CD14-positive monocyte (primary cell): Measurements from ENCODE around the gene DSCAML1. TPM values are rescaled to one million over a fixed set of nuclear protein-coding genes. Genes with fewer than 3 reads are reported as not detected.

Source experiments
- DNase-seq, 3 donors: peaks; one replicate each; pipeline ENCODE4 v3.0.0-alpha.2; 2011 to 2022
- H2AFZ ChIP-seq: 2 replicates; pipeline ENCODE4 v1.6.0; 2012; ENCODE audit warnings: mild to moderate bottlenecking, low read depth, low read length, inconsistent platforms; ENCODE audit not compliant: insufficient read depth, poor library complexity, severe bottlenecking
- H3K27ac ChIP-seq, 2 donors: 1 replicate in 1 of 2; 2 replicates in 1 of 2; pipeline ENCODE4 v1.5.1; 2012 to 2013; ENCODE audit warnings: low read length in 2 of 2, control low read depth in 1 of 2, inconsistent platforms in 1 of 2, low read depth in 1 of 2, mild to moderate bottlenecking in 1 of 2
- H3K27me3 ChIP-seq, 2 donors: one replicate each; pipeline versions ENCODE4 v1.6.0 to v1.6.1; 2011 to 2013; ENCODE audit warnings: low read length in 2 of 2; ENCODE audit not compliant: control insufficient read depth in 2 of 2, insufficient read depth in 2 of 2
- H3K36me3 ChIP-seq, 2 donors: replicated peaks in 1 of 2; 1 replicate in 1 of 2; 2 replicates in 1 of 2; pipeline versions ENCODE4 v1.5.1 to v1.6.1; 2012 to 2013; ENCODE audit warnings: low read length in 2 of 2, control low read depth in 1 of 2, inconsistent platforms in 1 of 2, mild to moderate bottlenecking in 1 of 2; ENCODE audit not compliant: insufficient read depth in 2 of 2, control insufficient read depth in 1 of 2
- H3K4me1 ChIP-seq, 2 donors: 1 replicate in 1 of 2; 2 replicates in 1 of 2; pipeline versions ENCODE4 v1.5.1 to v1.6.1; 2012 to 2013; ENCODE audit warnings: low read length in 2 of 2, control low read depth in 1 of 2, inconsistent platforms in 1 of 2, mild to moderate bottlenecking in 1 of 2, moderate library complexity in 1 of 2; ENCODE audit not compliant: insufficient read depth in 2 of 2, control insufficient read depth in 1 of 2
- H3K4me2 ChIP-seq: replicated peaks from 2 replicates; pipeline ENCODE3; 2012; ENCODE audit warnings: low read length, moderate library complexity, mild to moderate bottlenecking; ENCODE audit not compliant: poor library complexity, severe bottlenecking; ENCODE audit errors: extremely low read depth
- H3K4me3 ChIP-seq, 3 experiments: fragments of 200-600 bp in 1 of 3; sonication (generic) in 1 of 3; replicated peaks in 1 of 3; 1 replicate in 2 of 3; 2 replicates in 1 of 3; pipeline ENCODE4 v1.5.1; 2011 to 2013; ENCODE audit warnings: low read length in 3 of 3, mild to moderate bottlenecking in 3 of 3, control low read depth in 2 of 3, low read depth in 2 of 3, inconsistent platforms in 1 of 3, moderate library complexity in 1 of 3
- H3K79me2 ChIP-seq: 2 replicates; pipeline ENCODE4 v1.6.0; 2012; ENCODE audit warnings: mild to moderate bottlenecking, control low read depth, inconsistent platforms, low read length, moderate library complexity; ENCODE audit not compliant: insufficient read depth
- H3K9ac ChIP-seq: 2 replicates; pipeline ENCODE4 v1.6.0; 2017; ENCODE audit warnings: low read length, mild to moderate bottlenecking; ENCODE audit not compliant: insufficient read depth, poor library complexity, severe bottlenecking
- H3K9me3 ChIP-seq, 2 donors: replicated peaks in 1 of 2; 1 replicate in 1 of 2; 2 replicates in 1 of 2; pipeline versions ENCODE4 v1.5.1 to v1.6.1; 2012 to 2013; ENCODE audit warnings: low read length in 2 of 2, control low read depth in 1 of 2; ENCODE audit not compliant: control insufficient read depth in 1 of 2, insufficient read depth in 1 of 2
- H4K20me1 ChIP-seq: 2 replicates; pipeline ENCODE4 v1.6.0; 2012; ENCODE audit warnings: mild to moderate bottlenecking, low read length, control low read depth, moderate library complexity; ENCODE audit not compliant: insufficient read depth
- H3K27ac Mint-ChIP-seq, 7 donors: one replicate each; pipeline ENCODE4 v1.8.0; 2020; ENCODE audit warnings: mild to moderate bottlenecking in 7 of 7, mixed read lengths in 7 of 7, moderate library complexity in 6 of 7, inconsistent platforms in 2 of 7
- H3K27me3 Mint-ChIP-seq, 3 donors: one replicate each; pipeline ENCODE4 v1.8.0; 2021 to 2022; ENCODE audit warnings: low read depth in 3 of 3, mild to moderate bottlenecking in 3 of 3, mixed read lengths in 3 of 3, moderate library complexity in 3 of 3, inconsistent platforms in 1 of 3
- H3K36me3 Mint-ChIP-seq, 2 donors: one replicate each; pipeline ENCODE4 v1.8.0; 2020; ENCODE audit warnings: mixed read lengths in 2 of 2, inconsistent platforms in 1 of 2, mild to moderate bottlenecking in 1 of 2
- H3K4me1 Mint-ChIP-seq: one replicate; pipeline ENCODE4 v1.8.0; 2020; ENCODE audit warnings: mild to moderate bottlenecking, mixed read lengths
- H3K4me3 Mint-ChIP-seq, 2 donors: one replicate each; pipeline ENCODE4 v1.8.0; 2020; ENCODE audit warnings: mild to moderate bottlenecking in 2 of 2, mixed read lengths in 2 of 2, moderate library complexity in 1 of 2
- H3K9me3 Mint-ChIP-seq, 7 donors: one replicate each; pipeline ENCODE4 v1.8.0; 2020 to 2022; ENCODE audit warnings: mixed read lengths in 7 of 7, mild to moderate bottlenecking in 6 of 7, moderate library complexity in 6 of 7, inconsistent platforms in 2 of 7
- CTCF ChIP-seq: fragments of 200-600 bp; IDR thresholded peaks from one replicate; pipeline ENCODE4 v1.8.0; 2022; ENCODE audit warnings: antibody characterized with exemption, mild to moderate bottlenecking
- WGBS: methylation state at CpG from one replicate; pipeline ENCODE4 v1.1.5; 2013; ENCODE audit warnings: missing lambda C conversion rate; ENCODE audit not compliant: insufficient coverage; 5-methylcytosine and 5-hydroxymethylcytosine counted together
- intact Hi-C, 2 donors: fragments of 100-400 bp; cut with micrococcal nuclease; formaldehyde crosslinking; loops; one replicate each; pipeline versions ENCODE4 v1.15.0 to v1.15.1; 2023
- polyA plus RNA-seq, 3 donors: library from polyadenylated mRNA; depleted of rRNA in 1 of 3; unstranded in 2 of 3; stranded (reverse) in 1 of 3; fragments of 300-500 nt in 2 of 3; fragments of >200 nt in 1 of 3; fragmentation: Illumina TruSeq in 2 of 3; gene quantifications; 1 replicate in 2 of 3; 2 replicates in 1 of 3; pipeline ENCODE4 v1.2.3, GENCODE V29; 2012 to 2021

DSCAML1 gene
- polyA plus RNA-seq, 3 donors = not detected

GRCh38 chr11:117421041-117421440 lies 376.0 kb downstream of the DSCAML1 start:
- DNase-seq = no peak
- Mint-ChIP-seq H3K36me3 (no peaks in the 10 kb centered on the region), H3K27me3 (peaks cover 1 to 17% (median 2%) of the 10 kb centered on the region in 3 donors), H3K27ac (no peak overlapping the region), H3K4me3 (no peak overlapping the region), H3K9me3 (no peaks in the 10 kb centered on the region), H3K4me1 (no peaks in the 10 kb centered on the region)
- intact Hi-C loops = loop anchor here (10.0 kb wide), 2 partner anchors 524 to 534 kb away; no protein-coding TSS in a partner anchor
- H3K27me3 ChIP-seq = no peaks in the 10 kb centered on the region
- H3K4me3 ChIP-seq = no peak overlapping the region
- WGBS = 98% methylated on average over 11 of the region's 13 CpGs
- H4K20me1 ChIP-seq = no peaks in the 10 kb centered on the region
- no peaks in the 10 kb centered on the region for H3K79me2 ChIP-seq
- no peaks in the 10 kb centered on the region for H3K4me1 ChIP-seq
- no peak overlapping the region for H3K27ac ChIP-seq
- H3K36me3 ChIP-seq = no peaks in the 10 kb centered on the region
- H3K4me2 ChIP-seq = no peak overlapping the region
- no peaks in the 10 kb centered on the region for H3K9me3 ChIP-seq
- H3K9ac ChIP-seq = no peak overlapping the region
- no peak overlapping the region for H2AFZ ChIP-seq
- no peak for TF ChIP-seq CTCF

- 100% methylated on average over 3 of the region's 6 CpGs for WGBS
- DNase-seq = no peak
- Histone ChIP-seq H4K20me1 (no peaks in the 10 kb centered on the region), H2AFZ (no peak overlapping the region), H3K4me1 (no peaks in the 10 kb centered on the region), H3K4me2 (no peak overlapping the region), H3K9ac (no peak overlapping the region), H3K9me3 (no peaks in the 10 kb centered on the region), H3K4me3 (no peak overlapping the region), H3K27me3 (no peaks in the 10 kb centered on the region), H3K27ac (no peak overlapping the region), H3K36me3 (no peaks in the 10 kb centered on the region), H3K79me2 (no peaks in the 10 kb centered on the region)
- no peak for TF ChIP-seq CTCF
- Mint-ChIP-seq H3K4me1 (no peaks in the 10 kb centered on the region), H3K36me3 (no peaks in the 10 kb centered on the region), H3K27ac (no peak overlapping the region), H3K9me3 (no peaks in the 10 kb centered on the region), H3K27me3 (peaks cover 1 to 16% (median 3%) of the 10 kb centered on the region in 3 donors), H3K4me3 (no peak overlapping the region)
- intact Hi-C loops = loop anchor here (10.0 kb wide), 2 partner anchors 524 to 534 kb away; no protein-coding TSS in a partner anchor
These were observed 376.4 kb downstream of the DSCAML1 start for GRCh38 chr11:117420598-117420997.
